Esophagus muscularis mucosa (tissue), 4 donors: ENCODE results near the gene PPIL1. TPM values are rescaled to one million over a fixed set of nuclear protein-coding genes. Genes with fewer than 3 reads are reported as not detected.

Experiments
- DNase-seq: peaks from one replicate; pipeline ENCODE4 v3.0.0-alpha.2; 2017; ENCODE audit errors: extremely low spot score
- H3K27ac ChIP-seq, 4 donors: fragments of 200-600 bp; sonication (generic); replicated peaks in 1 of 4; 1 replicate in 3 of 4; 2 replicates in 1 of 4; pipeline ENCODE4 v1.5.1; 2016 to 2019; ENCODE audit warnings: mild to moderate bottlenecking in 1 of 4
- H3K27me3 ChIP-seq, 4 donors: fragments of 200-600 bp; sonication (generic); one replicate each; pipeline versions ENCODE4 v1.5.1 to v1.6.0; 2016 to 2019
- H3K36me3 ChIP-seq, 4 donors: fragments of 200-600 bp; sonication (generic); one replicate each; pipeline ENCODE4 v1.5.1; 2016 to 2019
- H3K4me1 ChIP-seq, 4 donors: fragments of 200-600 bp; sonication (generic); one replicate each; pipeline ENCODE4 v1.5.1; 2016 to 2019
- H3K4me3 ChIP-seq, 4 donors: fragments of 200-600 bp; sonication (generic); 1 replicate in 2 of 4; 2 replicates in 2 of 4; pipeline ENCODE4 v1.5.1; 2016 to 2019; ENCODE audit warnings: mild to moderate bottlenecking in 4 of 4, moderate library complexity in 1 of 4
- H3K9me3 ChIP-seq, 4 donors: fragments of 200-600 bp; sonication (generic); 1 replicate in 3 of 4; 2 replicates in 1 of 4; pipeline ENCODE4 v1.5.1; 2016 to 2019
- CTCF ChIP-seq, 3 experiments: fragments of 200-600 bp in 2 of 3; fragments of 450-650 bp in 1 of 3; sonication (generic) in 2 of 3; IDR thresholded peaks; one replicate each; pipeline ENCODE4 v1.5.1; 2017 to 2019; ENCODE audit warnings: antibody characterized with exemption in 3 of 3, mild to moderate bottlenecking in 2 of 3, moderate library complexity in 1 of 3
- EP300 ChIP-seq: sonication (generic); formaldehyde crosslinking; IDR thresholded peaks from one replicate; pipeline ENCODE4 v1.6.1; 2017; ENCODE audit warnings: antibody characterized with exemption
- POLR2A ChIP-seq: fragments of 450-650 bp; IDR thresholded peaks from one replicate; pipeline ENCODE4 v1.6.1; 2017; ENCODE audit warnings: antibody characterized with exemption, moderate library complexity, mild to moderate bottlenecking, low read depth
- POLR2AphosphoS5 ChIP-seq, 2 donors: sonication (generic); formaldehyde crosslinking; IDR thresholded peaks; one replicate each; pipeline ENCODE4 v1.6.1; 2017; ENCODE audit warnings: antibody characterized with exemption in 2 of 2
- WGBS: methylation state at CpG from one replicate; pipeline ENCODE4 v1.1.5; 2018; 5-methylcytosine and 5-hydroxymethylcytosine counted together
- intact Hi-C: fragments of 100-400 bp; cut with DNase I; formaldehyde crosslinking; loops from one replicate; pipeline ENCODE4 v1.15.1; 2023
- total RNA-seq, 4 donors: library from RNA; depleted of rRNA; stranded (reverse); fragments of >200 nt; gene quantifications; one replicate each; pipeline versions ENCODE4 v1.1.0 to v1.2.1, GENCODE V29; 2016

PPIL1 gene
- total RNA-seq, 4 donors from 2014 or later: 17.6 to 30.3 (median 25.4) TPM

GRCh38 chr6:36848658-36849441, 25.8 kb downstream of the PPIL1 start:
- H3K4me1 ChIP-seq: peaks cover 22 to 48% (median 38%) of the 10 kb centered on the region in 4 donors
- TF ChIP-seq CTCF (IDR thresholded peaks at IDR 0.05) (no peak), POLR2AphosphoS5 (IDR thresholded peaks at IDR 0.05) (no peak), POLR2A (no peak), EP300 (no peak)
- H3K36me3 ChIP-seq: no peaks in the 10 kb centered on the region
- no peak for DNase-seq
- 52% methylated on average over 21 of the region's 26 CpGs for WGBS
- H3K27me3 ChIP-seq: no peaks in the 10 kb centered on the region
- H3K9me3 ChIP-seq: no peaks in the 10 kb centered on the region
- no peak overlapping the region for H3K4me3 ChIP-seq
- no peak overlapping the region for H3K27ac ChIP-seq
- intact Hi-C loops: no loop called here

GRCh38 chr6:36847991-36848390, 26.6 kb downstream of the PPIL1 start:
- no peaks in the 10 kb centered on the region for H3K36me3 ChIP-seq

GRCh38 chr6:36847152-36847551, 27.5 kb downstream of the PPIL1 start:
- no peak overlapping the region for H3K27ac ChIP-seq
- WGBS: 98% methylated on average over 4 of the region's 4 CpGs
- intact Hi-C loops: no loop called here

More at GRCh38 chr6:36847991-36848390, 26.6 kb downstream of the PPIL1 start:
- WGBS: 91% methylated on average over 6 of the region's 6 CpGs
- no peaks in the 10 kb centered on the region for H3K27me3 ChIP-seq
- no peak for DNase-seq
- no peak for TF ChIP-seq EP300
- no peak for TF ChIP-seq POLR2AphosphoS5 (IDR thresholded peaks at IDR 0.05)
- no peak for TF ChIP-seq POLR2A
- H3K4me1 ChIP-seq: peaks cover 14 to 41% (median 31%) of the 10 kb centered on the region in 4 donors
- no peak overlapping the region for H3K27ac ChIP-seq
- no peaks in the 10 kb centered on the region for H3K9me3 ChIP-seq
- intact Hi-C loops: no loop called here
- H3K4me3 ChIP-seq: no peak overlapping the region

GRCh38 chr6:36845233-36845632, 29.4 kb downstream of the PPIL1 start:
- Histone ChIP-seq H3K36me3 (no peaks in the 10 kb centered on the region), H3K27ac (no peak overlapping the region), H3K9me3 (no peaks in the 10 kb centered on the region), H3K27me3 (peaks cover 0 to 4% (median 0%) of the 10 kb centered on the region in 4 donors), H3K4me1 (peaks cover 16 to 39% (median 28%) of the 10 kb centered on the region in 4 donors), H3K4me3 (no peak overlapping the region)
- intact Hi-C loops: no loop called here
- WGBS: 90% methylated on average over 4 of the region's 4 CpGs
- DNase-seq: no peak
- TF ChIP-seq CTCF (IDR thresholded peaks at IDR 0.05): no peak
- no peak for TF ChIP-seq EP300
- TF ChIP-seq POLR2AphosphoS5 (IDR thresholded peaks at IDR 0.05): no peak
- no peak for TF ChIP-seq POLR2A

More at GRCh38 chr6:36847152-36847551, 27.5 kb downstream of the PPIL1 start:
- Histone ChIP-seq H3K4me1 (peaks cover 8 to 36% (median 23%) of the 10 kb centered on the region in 4 donors), H3K36me3 (no peaks in the 10 kb centered on the region), H3K4me3 (no peak overlapping the region), H3K9me3 (no peaks in the 10 kb centered on the region), H3K27me3 (no peaks in the 10 kb centered on the region)
- no peak for DNase-seq
- TF ChIP-seq POLR2A (no peak), POLR2AphosphoS5 (IDR thresholded peaks at IDR 0.05) (no peak), CTCF (IDR thresholded peaks at IDR 0.05) (no peak), EP300 (no peak)
